Astrocyte of the cerebellum (primary cell): ENCODE data around the gene ADIPOR1.
"Not testable (repeated sequence)": the region's sequence is repeated elsewhere in the genome, so short reads cannot be mapped to it uniquely, and the experiment has no call there.

Source experiments
- DNase-seq: peaks from one replicate; pipeline ENCODE4 v3.0.0-alpha.2; 2011; ENCODE audit warnings: low read depth
- H3K4me3 ChIP-seq: 2 replicates; pipeline ENCODE4 v1.5.1; 2011; ENCODE audit warnings: mild to moderate bottlenecking, low read depth, low read length, moderate library complexity
- CTCF ChIP-seq: IDR thresholded peaks from 2 replicates; pipeline ENCODE4 v1.5.1; 2012; ENCODE audit warnings: low read length, low read depth, moderate library complexity, mild to moderate bottlenecking; ENCODE audit errors: missing control alignments
- in situ Hi-C: cut with HindIII; loops from 2 replicates; pipeline ENCODE4 v1.10.0; 2017; ENCODE audit warnings: low sequenced_read_pairs

Gene ADIPOR1

GRCh38 chr1:202923533-202923932 lies 34.6 kb downstream of the ADIPOR1 start:
- in situ Hi-C loops: no loop called here
- no peak for DNase-seq
- TF ChIP-seq CTCF: no peak
- no peak overlapping the region for H3K4me3 ChIP-seq

- in situ Hi-C loops: no loop called here
- TF ChIP-seq CTCF: no peak
- H3K4me3 ChIP-seq: no peak overlapping the region
- DNase-seq: no peak
Measured at GRCh38 chr1:202919615-202920014, 38.5 kb downstream of the ADIPOR1 start.

GRCh38 chr1:202915146-202915545 lies 43.0 kb downstream of the ADIPOR1 start:
- no peak for TF ChIP-seq CTCF

GRCh38 chr1:202912476-202912875 lies 45.6 kb downstream of the ADIPOR1 start:
- H3K4me3 ChIP-seq, DNase-seq, in situ Hi-C loops: not testable (repeated sequence)

More at GRCh38 chr1:202915146-202915545, 43.0 kb downstream of the ADIPOR1 start:
- in situ Hi-C loops: no loop called here
- no peak for DNase-seq
- H3K4me3 ChIP-seq: no peak overlapping the region

GRCh38 chr1:202909494-202909893 lies 48.6 kb downstream of the ADIPOR1 start:
- no peak for TF ChIP-seq CTCF
- H3K4me3 ChIP-seq: no peak overlapping the region
- DNase-seq: no peak
- in situ Hi-C loops: no loop called here

GRCh38 chr1:202908998-202909397 lies 49.1 kb downstream of the ADIPOR1 start:
- no peak for TF ChIP-seq CTCF
- in situ Hi-C loops: no loop called here
- no peak for DNase-seq
- H3K4me3 ChIP-seq: no peak overlapping the region

- no peak for DNase-seq
- in situ Hi-C loops: no loop called here
- TF ChIP-seq CTCF: no peak
- H3K4me3 ChIP-seq: no peak overlapping the region
Measured at GRCh38 chr1:202905331-202905730, 52.8 kb downstream of the ADIPOR1 start.

- DNase-seq, H3K4me3 ChIP-seq, in situ Hi-C loops: not testable (repeated sequence)
Measured at GRCh38 chr1:202903808-202904207, 54.3 kb downstream of the ADIPOR1 start.
